Activated T-cell treated with anti-CD3 and anti-CD28 coated beads for 1 hour (primary cell): ENCODE measurements around the gene SND1.
A peak's percentile ranks its signal among the peaks of the same experiment; 100 is the strongest.

Experiments
- DNase-seq: peaks from one replicate; pipeline ENCODE4 v3.0.0-alpha.2; 2020; ENCODE audit warnings: low read depth

The SND1 gene

DNA sequence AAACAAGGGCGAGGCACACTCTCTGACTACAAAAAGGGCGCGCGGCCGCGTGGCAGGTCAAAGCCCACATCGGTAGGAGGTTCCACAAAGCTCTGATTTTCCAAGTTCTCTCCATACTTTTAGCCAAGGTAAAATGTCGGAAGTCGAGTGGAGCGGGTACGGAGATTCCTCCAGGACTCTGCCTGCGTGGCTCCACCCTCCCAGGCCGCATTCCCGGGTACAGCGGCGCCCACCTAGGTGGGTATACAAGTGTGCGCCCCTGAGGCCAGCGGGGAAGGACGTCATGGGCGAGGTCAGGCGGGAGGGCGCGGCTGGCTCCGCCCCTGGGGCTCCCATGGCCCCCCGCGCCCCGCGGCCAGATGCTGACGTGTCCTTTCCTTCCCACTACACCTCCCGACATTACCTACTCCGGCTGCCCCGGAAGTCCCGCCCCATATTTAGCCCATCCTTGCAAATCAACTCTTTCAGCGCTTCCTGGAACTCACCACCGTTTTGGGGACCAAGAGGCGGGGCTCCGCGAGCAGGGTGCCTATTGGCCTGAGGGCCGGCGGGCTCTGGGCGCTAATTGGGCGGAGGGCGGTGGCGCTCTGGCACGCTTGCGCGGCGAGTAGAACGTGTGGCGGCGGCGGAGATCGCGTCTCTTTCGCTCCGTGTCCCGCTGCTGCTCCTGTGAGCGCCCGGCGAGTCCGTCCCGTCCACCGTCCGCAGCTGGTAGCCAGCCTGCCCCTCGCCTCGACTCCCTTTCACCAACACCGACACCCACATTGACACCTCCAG, at the start of gene SND1:
SND1 (plus strand) TSS at position 639 of the 777 bp plus-strand sequence. CDS start 180 bp downstream, outside the sequence.
- DNase-seq, result peak; percentile 96

DNA sequence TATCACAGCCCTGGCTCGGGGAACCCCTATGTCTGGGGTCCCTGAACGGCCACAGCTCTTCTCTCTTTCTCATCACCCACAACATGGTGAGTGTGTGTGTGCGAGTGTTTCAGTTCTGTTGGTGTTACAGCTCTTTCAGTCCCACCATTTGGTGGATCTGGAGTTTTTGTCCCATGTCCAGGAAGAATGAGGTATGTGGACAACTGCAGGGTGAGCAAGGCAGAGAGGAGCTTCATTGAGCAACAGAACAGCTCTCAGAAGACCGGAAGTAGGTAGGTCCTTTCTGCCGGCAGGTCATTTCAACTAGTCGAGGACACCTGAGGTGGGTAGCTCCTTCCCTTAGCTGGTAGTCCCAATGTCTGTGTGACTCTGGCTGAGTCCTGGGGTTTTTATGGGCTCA, 43.5 kb upstream of the SND1 start:
- DNase-seq, result no peak

- no peak for DNase-seq
Measured at GRCh38 chr7:127609297-127609696, 42.7 kb upstream of the SND1 start.

- no peak for DNase-seq
Measured at GRCh38 chr7:127612263-127612662, 39.7 kb upstream of the SND1 start.

DNA sequence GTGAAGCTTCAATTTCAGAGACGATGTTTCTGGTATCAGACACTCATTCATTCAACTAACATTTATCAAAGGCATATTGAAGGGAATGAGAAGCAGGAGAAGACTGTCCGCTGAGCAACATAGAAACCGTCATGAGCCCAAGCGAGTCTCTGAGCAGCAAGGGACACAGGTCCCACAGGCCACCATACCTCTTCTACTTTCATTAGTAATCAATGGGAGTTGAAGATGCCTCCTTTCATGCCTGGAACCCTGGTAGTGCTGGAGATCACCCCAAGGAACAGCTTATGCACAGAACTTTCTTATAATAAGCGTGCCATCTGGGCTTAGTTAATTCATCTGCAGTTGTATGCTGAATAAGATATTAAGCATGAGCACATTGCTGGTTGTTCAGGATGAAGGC, 35.3 kb upstream of the SND1 start:
- no peak for DNase-seq

DNA sequence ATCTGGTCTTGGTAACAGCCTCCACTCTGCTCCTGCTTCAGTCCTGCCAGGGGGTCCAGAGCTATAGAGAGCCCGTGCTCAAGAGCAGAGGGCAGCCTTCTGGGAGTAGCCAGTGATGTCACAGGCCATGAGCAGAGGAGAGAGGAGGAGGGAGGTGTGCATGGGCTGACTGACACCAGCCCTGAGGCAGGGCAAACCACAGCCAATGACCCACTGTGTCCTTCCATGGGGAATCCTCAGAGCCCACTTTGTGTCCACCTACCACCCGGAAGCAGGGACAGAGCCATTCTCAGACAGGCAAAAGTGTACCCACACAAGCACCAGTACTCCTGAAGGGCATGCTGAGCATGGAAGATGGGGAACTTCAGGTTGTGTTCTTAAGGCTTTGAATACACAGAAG, 34.0 kb upstream of the SND1 start, which contains the start of gene PAX4:
PAX4 (minus strand) TSS at position 101 of the 400 bp plus-strand sequence. CDS start 2,214 bp downstream, outside the sequence.
- DNase-seq, result no peak

- no peak for DNase-seq
Measured at GRCh38 chr7:127618775-127619174, 33.2 kb upstream of the SND1 start.

DNA sequence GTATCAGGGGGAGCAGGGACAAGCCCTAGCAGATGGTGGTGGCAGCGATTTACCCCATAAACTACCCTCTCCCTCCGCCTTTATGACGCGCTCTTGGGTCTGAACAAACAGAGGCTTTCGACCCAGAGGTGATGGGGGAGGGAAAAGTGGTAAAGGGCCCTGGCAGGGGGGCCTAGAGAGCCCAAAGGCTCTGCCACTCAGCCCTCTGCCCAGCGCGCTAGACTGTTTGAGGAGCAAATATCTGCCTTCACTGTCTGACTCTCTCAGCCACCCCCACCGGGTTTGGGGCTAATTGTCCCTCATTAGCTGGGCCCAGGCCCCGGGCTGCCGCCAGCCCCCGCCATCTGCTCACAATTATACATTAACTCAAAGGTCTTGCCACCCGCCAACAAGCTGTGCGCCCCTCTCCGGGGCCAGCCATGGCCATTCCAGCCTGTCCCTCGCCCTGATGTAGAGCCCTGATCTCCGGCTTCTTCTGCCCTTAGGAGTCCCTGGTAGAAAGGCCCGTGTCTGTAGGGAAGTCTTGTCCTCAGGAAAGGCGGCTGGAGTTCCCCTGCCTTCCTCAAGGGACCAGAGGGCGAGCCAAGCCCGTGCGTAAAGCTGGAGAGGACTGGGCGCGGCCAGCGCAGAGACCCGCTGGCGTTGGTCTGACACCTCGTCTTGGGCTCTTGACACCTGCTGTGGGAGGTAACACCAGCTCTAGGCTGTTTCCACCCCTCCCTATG, 32.2 kb upstream of the SND1 start:
- no peak for DNase-seq

GRCh38 chr7:127620406-127621233, 31.4 kb upstream of the SND1 start:
- no peak for DNase-seq

- DNase-seq, result no peak
Measured at GRCh38 chr7:127625331-127625730, 26.7 kb upstream of the SND1 start.

- DNase-seq, result no peak
Measured at GRCh38 chr7:127628445-127628844, 23.5 kb upstream of the SND1 start.

DNA sequence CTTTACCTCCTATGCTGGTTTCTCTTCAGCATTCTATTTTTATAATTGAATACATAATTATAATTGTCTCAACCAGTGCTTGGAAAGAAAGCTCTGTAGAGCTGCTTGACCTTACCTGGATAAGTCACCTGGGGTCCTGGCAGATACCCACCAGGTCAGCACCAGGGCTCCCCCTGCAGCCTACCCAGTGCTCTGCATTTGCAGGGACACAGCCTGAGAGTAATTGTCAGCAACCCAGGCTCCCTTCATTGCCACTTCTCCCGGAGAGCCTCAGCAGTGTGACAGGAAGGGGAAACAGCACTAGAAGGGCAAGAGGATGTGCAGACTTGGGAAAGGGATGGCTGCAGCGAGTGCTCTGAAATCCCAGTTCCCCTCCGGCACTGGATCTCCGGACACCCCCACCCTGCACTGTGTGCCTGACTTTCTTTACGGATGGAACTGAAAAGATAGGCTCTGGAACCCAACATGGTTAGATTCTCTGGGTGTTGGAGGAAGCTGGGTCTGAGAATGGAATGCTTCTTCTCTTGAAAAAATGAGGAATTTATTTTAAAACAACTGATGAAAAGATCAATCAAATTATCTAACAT, 22.6 kb upstream of the SND1 start:
- peak; percentile 17 for DNase-seq

- DNase-seq, result no peak
Measured at GRCh38 chr7:127632276-127632910, 19.6 kb upstream of the SND1 start.

DNA sequence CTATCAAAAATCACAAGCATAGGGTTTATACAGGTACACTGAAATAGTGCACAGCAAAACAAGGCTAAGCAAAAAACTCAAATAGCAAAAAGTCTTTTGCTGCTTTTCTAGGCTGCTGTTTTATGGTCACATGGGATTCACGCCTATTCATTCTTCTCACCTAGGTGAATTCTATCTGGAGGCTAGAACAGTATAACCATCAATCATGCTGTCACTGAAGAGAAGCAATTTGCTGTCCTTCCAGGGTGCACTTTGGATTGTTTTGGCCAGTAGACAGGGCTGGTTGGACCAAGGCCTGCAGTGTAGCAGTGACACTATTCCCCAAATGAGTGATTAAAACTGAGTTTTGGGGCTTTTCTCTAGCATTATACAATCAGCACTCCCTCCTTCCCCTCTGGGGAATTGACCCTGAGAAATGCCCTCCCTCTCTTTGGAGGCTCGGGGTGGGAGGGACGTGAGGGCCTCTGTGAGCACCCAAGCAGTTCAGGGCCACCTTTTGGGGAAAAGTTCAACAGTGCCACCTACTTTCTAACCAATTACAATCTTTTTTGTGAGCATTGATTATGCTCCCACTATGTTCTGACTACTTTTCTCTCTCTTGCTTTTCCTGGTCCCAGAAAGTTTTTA, 16.2 kb upstream of the SND1 start:
- DNase-seq, result no peak

GRCh38 chr7:127638197-127638596, 13.8 kb upstream of the SND1 start:
- no peak for DNase-seq

DNA sequence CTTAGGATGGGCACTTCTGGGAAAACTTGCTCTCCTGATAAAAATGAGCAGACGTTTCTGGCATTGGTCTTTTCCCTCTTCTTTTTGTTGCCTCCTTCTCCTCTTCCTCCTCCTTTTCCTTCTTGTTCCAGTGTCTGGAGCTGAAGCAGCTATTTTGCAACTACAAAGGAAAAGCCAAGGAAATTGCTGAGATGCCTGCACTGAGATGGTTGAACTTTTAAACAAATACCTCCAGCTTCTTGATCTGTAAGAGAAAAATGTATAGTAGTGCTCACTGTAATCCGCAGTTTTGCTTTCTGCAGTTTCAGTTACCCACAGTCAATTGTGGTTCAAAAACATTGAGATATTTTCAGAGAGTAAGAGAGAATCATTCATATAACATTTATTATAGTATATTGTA, 7.5 kb upstream of the SND1 start:
- no peak for DNase-seq

DNA sequence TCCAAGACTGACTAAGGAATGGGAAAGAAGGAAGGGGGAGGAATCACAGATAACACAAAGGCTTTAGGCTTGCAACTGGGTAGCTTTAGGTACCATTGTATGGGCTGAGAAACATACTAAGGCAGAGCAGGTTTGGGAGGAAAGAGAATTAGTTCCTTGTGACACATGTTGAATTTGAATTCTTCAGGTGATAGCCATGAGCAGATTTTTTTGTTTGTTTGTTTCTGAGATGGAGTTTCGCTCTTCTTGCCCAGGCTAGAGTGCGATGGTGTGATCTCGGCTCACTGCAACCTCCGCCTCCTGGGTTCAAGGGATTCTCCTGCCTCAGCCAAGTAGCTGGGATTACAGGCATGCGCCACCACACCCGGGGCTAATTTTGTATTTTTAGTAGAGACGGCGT, 4.4 kb upstream of the SND1 start:
- DNase-seq, result no peak

DNA sequence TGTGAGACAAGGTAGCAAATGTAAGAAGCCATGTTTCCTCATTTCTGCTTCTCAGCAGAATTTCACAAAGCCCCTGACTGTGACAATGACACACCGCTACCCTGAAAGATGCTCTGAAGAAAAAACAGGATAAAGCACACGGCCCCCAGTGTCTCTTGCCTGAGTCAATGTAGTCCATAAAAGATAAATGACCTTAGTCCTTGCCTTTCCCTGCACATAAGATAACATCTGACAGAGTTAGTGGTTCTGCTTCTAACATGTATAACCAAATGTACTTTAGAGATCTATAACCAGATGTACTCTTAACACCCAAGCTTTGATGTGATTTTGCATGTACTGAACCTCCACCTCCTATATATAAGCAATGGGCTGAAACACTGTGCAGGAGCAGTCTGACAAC, 3.0 kb upstream of the SND1 start:
- no peak for DNase-seq

GRCh38 chr7:127650847-127651555, 993 bp upstream of the SND1 start:
- DNase-seq, result peak; percentile 3
